ENCODE measurements around the gene CPEB2. TPM values are rescaled to one million over a fixed set of nuclear protein-coding genes. Genes with fewer than 3 reads are reported as not detected.

The CPEB2 gene
- 10 to 100 TPM; 10.7 to 25.9 (median 19.8) TPM for total RNA-seq

- TF ChIP-seq POLR2A (IDR thresholded peaks at IDR 0.05) (peak; percentile 99), CTCF (IDR thresholded peaks at IDR 0.05) (peak in 1 of 6 experiments; percentile 7)
- H3K36me3 ChIP-seq: no peaks in the 10 kb centered on the region
- H3K4me1 ChIP-seq: peaks cover 0 to 13% (median 0%) of the 10 kb centered on the region in 4 donors
- no peaks in the 10 kb centered on the region for H3K27me3 ChIP-seq
- DNase-seq: peak; percentile 94 to 98 (median 96)
- H3K9me3 ChIP-seq: no peaks in the 10 kb centered on the region
- H3K27ac ChIP-seq: peak within 1 kb of the TSS; percentile 99 to 100 (median 100)
- H3K4me3 ChIP-seq: peak within 1 kb of the TSS; percentile 73 to 96 (median 80)
Measured at GRCh38 chr4:15001869-15002658, at the start of gene CPEB2. Gene CPEB2, plus strand, starts transcription at chr4:15002481. Its CDS starts 193 bp downstream, at chr4:15002674.

GRCh38 chr4:14958436-14958835, 43.8 kb upstream of the CPEB2 start:
- DNase-seq: no peak
- TF ChIP-seq CTCF (IDR thresholded peaks at IDR 0.05): no peak
- Histone ChIP-seq H3K27ac (no peak overlapping the region), H3K36me3 (no peaks in the 10 kb centered on the region), H3K4me3 (no peak overlapping the region), H3K9me3 (no peaks in the 10 kb centered on the region), H3K4me1 (no peaks in the 10 kb centered on the region), H3K27me3 (no peaks in the 10 kb centered on the region)

- no peaks in the 10 kb centered on the region for H3K4me1 ChIP-seq
- H3K27me3 ChIP-seq: no peaks in the 10 kb centered on the region
- H3K36me3 ChIP-seq: no peaks in the 10 kb centered on the region
- no peak for DNase-seq
- H3K4me3 ChIP-seq: no peak overlapping the region
- no peaks in the 10 kb centered on the region for H3K9me3 ChIP-seq
- TF ChIP-seq POLR2A (IDR thresholded peaks at IDR 0.05) (no peak), CTCF (IDR thresholded peaks at IDR 0.05) (no peak)
- H3K27ac ChIP-seq: no peak overlapping the region
Measured at GRCh38 chr4:14961292-14961691, 41.0 kb upstream of the CPEB2 start.

GRCh38 chr4:14965071-14965470, 37.2 kb upstream of the CPEB2 start:
- no peak for TF ChIP-seq CTCF (IDR thresholded peaks at IDR 0.05)
- TF ChIP-seq POLR2A (IDR thresholded peaks at IDR 0.05): no peak
- H3K4me1 ChIP-seq: no peaks in the 10 kb centered on the region
- no peaks in the 10 kb centered on the region for H3K36me3 ChIP-seq
- no peak overlapping the region for H3K4me3 ChIP-seq
- H3K27me3 ChIP-seq: no peaks in the 10 kb centered on the region
- no peak for DNase-seq
- H3K9me3 ChIP-seq: no peaks in the 10 kb centered on the region
- H3K27ac ChIP-seq: no peak overlapping the region

- H3K36me3 ChIP-seq: no peaks in the 10 kb centered on the region
- DNase-seq: no peak
- H3K27ac ChIP-seq: no peak overlapping the region
- TF ChIP-seq CTCF (IDR thresholded peaks at IDR 0.05) (no peak), POLR2A (IDR thresholded peaks at IDR 0.05) (no peak)
- H3K4me1 ChIP-seq: no peaks in the 10 kb centered on the region
- H3K4me3 ChIP-seq: no peak overlapping the region
- no peaks in the 10 kb centered on the region for H3K27me3 ChIP-seq
- no peaks in the 10 kb centered on the region for H3K9me3 ChIP-seq
Measured at GRCh38 chr4:14967982-14968381, 34.3 kb upstream of the CPEB2 start.
